Measurements from ENCODE around the gene COL4A6.

Gene COL4A6

DNA sequence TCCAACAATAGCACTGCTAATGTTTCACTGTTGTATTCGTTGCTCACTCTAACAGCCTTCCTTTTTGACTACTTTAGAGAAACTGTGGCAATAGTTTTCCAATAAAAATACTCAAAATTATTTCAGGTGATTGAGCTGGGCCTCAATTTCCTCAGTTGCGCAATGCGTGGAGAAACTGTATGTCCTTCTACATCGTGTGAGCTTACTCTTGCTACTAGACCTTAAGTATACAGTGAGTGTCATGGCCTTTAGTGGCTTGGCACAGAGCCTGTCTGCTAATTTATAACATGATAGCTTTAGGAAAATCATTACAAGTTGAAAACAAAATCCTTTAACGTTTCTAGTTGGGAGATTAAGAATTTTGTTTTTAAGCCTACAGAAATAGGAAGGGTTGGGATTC is 114.5 kb downstream of the COL4A6 start:
- H3K36me3 Mint-ChIP-seq (ENCODE audit: low read depth) = no peaks in the 10 kb centered on the region
- no peak overlapping the region for H3K27ac Mint-ChIP-seq
- no peak overlapping the region for H3K4me3 Mint-ChIP-seq
- H3K27me3 Mint-ChIP-seq = peaks cover 50% of the 10 kb centered on the region
- H3K4me1 Mint-ChIP-seq (ENCODE audit: low read depth) = no peaks in the 10 kb centered on the region
- H3K9me3 Mint-ChIP-seq = no peaks in the 10 kb centered on the region
- DNase-seq = no peak

- H3K27me3 Mint-ChIP-seq = peaks cover 54% of the 10 kb centered on the region
- no peak for DNase-seq
- H3K4me1 Mint-ChIP-seq (ENCODE audit: low read depth) = no peaks in the 10 kb centered on the region
- H3K4me3 Mint-ChIP-seq = no peak overlapping the region
- no peak overlapping the region for H3K27ac Mint-ChIP-seq
- H3K9me3 Mint-ChIP-seq = no peaks in the 10 kb centered on the region
- H3K36me3 Mint-ChIP-seq (ENCODE audit: low read depth) = no peaks in the 10 kb centered on the region
Observed at GRCh38 chrX:108322234-108322633, 116.0 kb downstream of the COL4A6 start.

DNA sequence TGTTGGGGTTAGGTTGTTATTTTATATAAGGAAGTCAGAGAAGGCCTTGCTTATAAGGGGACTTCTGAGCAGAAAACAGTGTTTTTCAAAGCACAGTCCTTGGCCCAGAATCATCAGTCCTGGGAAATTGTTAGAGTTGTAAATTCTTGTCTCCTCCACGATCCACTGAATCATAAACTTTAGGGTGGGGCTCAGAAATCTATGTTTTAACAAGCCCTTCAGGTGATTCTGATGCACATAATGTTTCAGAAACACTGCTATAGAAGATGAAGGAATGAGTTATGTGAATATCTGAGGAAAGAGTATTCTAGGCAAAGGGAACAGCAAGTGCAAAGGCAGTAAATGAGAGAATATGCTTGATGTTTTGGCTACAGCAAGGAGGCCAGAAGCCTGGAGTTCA is 121.8 kb downstream of the COL4A6 start:
- Mint-ChIP-seq H3K4me1 (ENCODE audit: low read depth) (no peaks in the 10 kb centered on the region), H3K9me3 (no peaks in the 10 kb centered on the region), H3K27ac (no peak overlapping the region), H3K27me3 (peaks cover 50% of the 10 kb centered on the region), H3K4me3 (no peak overlapping the region), H3K36me3 (ENCODE audit: low read depth) (no peaks in the 10 kb centered on the region)
- no peak for DNase-seq

GRCh38 chrX:108313669-108314068 is 124.6 kb downstream of the COL4A6 start:
- Mint-ChIP-seq H3K27ac (no peak overlapping the region), H3K4me1 (ENCODE audit: low read depth) (no peaks in the 10 kb centered on the region), H3K36me3 (ENCODE audit: low read depth) (no peaks in the 10 kb centered on the region), H3K4me3 (no peak overlapping the region), H3K9me3 (no peaks in the 10 kb centered on the region), H3K27me3 (peaks cover 45% of the 10 kb centered on the region)
- no peak for DNase-seq

DNA sequence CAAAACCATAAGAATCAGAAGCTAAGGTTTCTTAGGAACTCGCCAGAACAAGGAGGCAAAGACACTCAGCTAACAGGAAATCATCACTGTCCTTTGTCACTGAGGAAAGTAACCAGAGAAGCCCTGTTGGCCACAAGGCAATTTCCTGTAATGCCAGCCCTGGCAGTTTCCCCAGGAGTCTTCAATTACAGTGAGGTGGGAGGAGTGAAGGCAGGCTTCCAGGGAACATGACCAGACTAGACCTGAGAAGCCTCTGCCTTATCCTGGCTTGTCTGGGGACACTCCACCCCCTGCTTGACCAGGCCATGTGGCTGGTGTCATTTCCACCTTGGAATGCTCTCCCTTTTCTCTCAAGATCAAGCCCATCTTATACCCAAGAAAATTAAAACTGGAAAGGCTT is 125.3 kb downstream of the COL4A6 start:
- Mint-ChIP-seq H3K36me3 (ENCODE audit: low read depth) (no peaks in the 10 kb centered on the region), H3K27me3 (peaks cover 50% of the 10 kb centered on the region), H3K27ac (no peak overlapping the region), H3K4me3 (no peak overlapping the region), H3K9me3 (no peaks in the 10 kb centered on the region), H3K4me1 (ENCODE audit: low read depth) (no peaks in the 10 kb centered on the region)
- no peak for DNase-seq

- no peak for DNase-seq
- H3K4me1 Mint-ChIP-seq (ENCODE audit: low read depth) = no peaks in the 10 kb centered on the region
- peaks cover 51% of the 10 kb centered on the region for H3K27me3 Mint-ChIP-seq
- no peaks in the 10 kb centered on the region for H3K9me3 Mint-ChIP-seq
- no peak overlapping the region for H3K4me3 Mint-ChIP-seq
- H3K27ac Mint-ChIP-seq = no peak overlapping the region
- no peaks in the 10 kb centered on the region for H3K36me3 Mint-ChIP-seq (ENCODE audit: low read depth)
Observed at GRCh38 chrX:108312011-108312410, 126.2 kb downstream of the COL4A6 start.

GRCh38 chrX:108310506-108310905 is 127.7 kb downstream of the COL4A6 start:
- DNase-seq = no peak
- Mint-ChIP-seq H3K27ac (no peak overlapping the region), H3K4me1 (ENCODE audit: low read depth) (no peaks in the 10 kb centered on the region), H3K9me3 (no peaks in the 10 kb centered on the region), H3K4me3 (no peak overlapping the region), H3K27me3 (peaks cover 36% of the 10 kb centered on the region), H3K36me3 (ENCODE audit: low read depth) (no peaks in the 10 kb centered on the region)

GRCh38 chrX:108309144-108309543 is 129.1 kb downstream of the COL4A6 start:
- H3K4me1 Mint-ChIP-seq (ENCODE audit: low read depth) = no peaks in the 10 kb centered on the region
- no peak overlapping the region for H3K4me3 Mint-ChIP-seq
- H3K27me3 Mint-ChIP-seq = peaks cover 35% of the 10 kb centered on the region
- H3K27ac Mint-ChIP-seq = no peak overlapping the region
- no peaks in the 10 kb centered on the region for H3K9me3 Mint-ChIP-seq
- H3K36me3 Mint-ChIP-seq (ENCODE audit: low read depth) = no peaks in the 10 kb centered on the region
- DNase-seq = no peak

DNA sequence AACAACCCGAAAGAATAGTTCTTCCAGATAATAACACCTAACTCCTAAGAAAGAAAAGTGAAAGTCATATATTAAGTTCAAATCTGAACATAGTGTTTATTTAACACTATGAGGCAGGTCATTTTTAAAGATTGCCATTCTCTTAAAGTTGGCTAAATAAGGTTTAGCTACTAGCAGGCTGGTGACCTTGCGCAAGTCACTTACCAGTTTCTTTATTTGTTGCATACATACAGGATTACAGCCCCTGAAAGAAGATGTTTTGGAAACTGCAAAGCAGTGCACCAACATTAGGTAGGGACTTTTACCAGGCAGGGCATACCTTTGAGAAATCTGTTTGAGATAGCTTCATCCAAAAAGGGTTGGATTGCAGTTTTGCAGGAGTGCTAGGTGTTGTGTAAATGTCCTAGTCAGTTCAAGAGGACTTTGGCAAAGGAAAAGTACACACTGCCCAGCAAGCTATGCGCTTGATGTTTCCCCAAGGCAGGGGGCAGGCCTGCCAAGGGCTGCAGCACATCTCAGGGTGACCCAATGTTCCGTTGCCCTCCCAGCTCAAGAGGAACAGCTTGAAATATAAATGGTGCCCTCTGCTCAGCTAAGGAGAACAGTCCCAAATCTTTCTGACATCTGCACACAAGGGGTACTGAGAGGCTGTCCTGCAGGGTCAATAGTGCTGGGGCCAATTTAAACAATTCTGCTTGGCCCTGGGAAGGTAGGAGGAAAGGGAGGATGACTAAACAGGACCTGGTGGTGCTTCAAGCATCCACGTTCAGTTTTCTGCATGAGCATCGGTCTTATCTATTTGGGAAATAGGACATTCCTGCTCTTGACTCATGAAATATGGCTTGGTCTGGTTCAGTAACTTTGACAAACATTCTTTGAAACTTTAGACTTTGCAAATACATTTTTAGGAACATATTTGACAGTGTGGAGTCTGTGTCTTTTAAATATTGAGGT is 130.8 kb downstream of the COL4A6 start:
- no peak for DNase-seq
- Mint-ChIP-seq H3K4me1 (ENCODE audit: low read depth) (no peaks in the 10 kb centered on the region), H3K9me3 (no peaks in the 10 kb centered on the region), H3K4me3 (no peak overlapping the region), H3K27me3 (peaks cover 38% of the 10 kb centered on the region), H3K36me3 (ENCODE audit: low read depth) (no peaks in the 10 kb centered on the region), H3K27ac (no peak overlapping the region)

DNA sequence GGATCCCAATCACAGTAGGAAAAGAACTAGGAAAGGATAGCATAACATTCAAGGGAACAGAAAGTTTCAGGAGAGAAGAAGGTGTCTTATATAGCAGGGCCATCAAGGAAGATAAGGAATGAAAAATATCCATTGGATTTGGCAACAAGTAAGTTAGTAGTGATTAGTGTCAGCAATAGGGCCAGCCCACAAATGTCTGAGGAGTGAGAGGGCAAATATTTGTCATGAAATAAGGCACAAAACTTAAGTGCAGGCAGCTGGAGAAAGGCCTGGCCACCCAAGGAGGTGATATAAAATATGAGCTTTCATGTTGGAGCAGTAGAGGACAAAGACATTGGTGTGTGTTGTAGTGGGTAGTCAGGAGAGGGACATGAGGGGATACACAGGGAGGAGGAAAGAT is 132.1 kb downstream of the COL4A6 start:
- Mint-ChIP-seq H3K4me1 (ENCODE audit: low read depth) (no peaks in the 10 kb centered on the region), H3K27ac (no peak overlapping the region), H3K4me3 (no peak overlapping the region), H3K9me3 (no peaks in the 10 kb centered on the region), H3K27me3 (peaks cover 27% of the 10 kb centered on the region), H3K36me3 (ENCODE audit: low read depth) (no peaks in the 10 kb centered on the region)
- DNase-seq = no peak

GRCh38 chrX:108304757-108305156 is 133.5 kb downstream of the COL4A6 start:
- peaks cover 24% of the 10 kb centered on the region for H3K27me3 Mint-ChIP-seq
- no peak overlapping the region for H3K4me3 Mint-ChIP-seq
- no peak for DNase-seq
- H3K27ac Mint-ChIP-seq = no peak overlapping the region
- no peaks in the 10 kb centered on the region for H3K9me3 Mint-ChIP-seq
- no peaks in the 10 kb centered on the region for H3K36me3 Mint-ChIP-seq (ENCODE audit: low read depth)
- no peaks in the 10 kb centered on the region for H3K4me1 Mint-ChIP-seq (ENCODE audit: low read depth)

- Mint-ChIP-seq H3K4me1 (ENCODE audit: low read depth) (no peaks in the 10 kb centered on the region), H3K27ac (no peak overlapping the region), H3K9me3 (no peaks in the 10 kb centered on the region), H3K36me3 (ENCODE audit: low read depth) (no peaks in the 10 kb centered on the region), H3K27me3 (peaks cover 24% of the 10 kb centered on the region), H3K4me3 (no peak overlapping the region)
- no peak for DNase-seq
Observed at GRCh38 chrX:108304210-108304609, 134.0 kb downstream of the COL4A6 start.

- no peak overlapping the region for H3K27ac Mint-ChIP-seq
- no peaks in the 10 kb centered on the region for H3K36me3 Mint-ChIP-seq (ENCODE audit: low read depth)
- H3K4me1 Mint-ChIP-seq (ENCODE audit: low read depth) = no peaks in the 10 kb centered on the region
- no peaks in the 10 kb centered on the region for H3K9me3 Mint-ChIP-seq
- H3K4me3 Mint-ChIP-seq = no peak overlapping the region
- DNase-seq = no peak
- peaks cover 24% of the 10 kb centered on the region for H3K27me3 Mint-ChIP-seq
Observed at GRCh38 chrX:108303682-108304081, 134.5 kb downstream of the COL4A6 start.

DNA sequence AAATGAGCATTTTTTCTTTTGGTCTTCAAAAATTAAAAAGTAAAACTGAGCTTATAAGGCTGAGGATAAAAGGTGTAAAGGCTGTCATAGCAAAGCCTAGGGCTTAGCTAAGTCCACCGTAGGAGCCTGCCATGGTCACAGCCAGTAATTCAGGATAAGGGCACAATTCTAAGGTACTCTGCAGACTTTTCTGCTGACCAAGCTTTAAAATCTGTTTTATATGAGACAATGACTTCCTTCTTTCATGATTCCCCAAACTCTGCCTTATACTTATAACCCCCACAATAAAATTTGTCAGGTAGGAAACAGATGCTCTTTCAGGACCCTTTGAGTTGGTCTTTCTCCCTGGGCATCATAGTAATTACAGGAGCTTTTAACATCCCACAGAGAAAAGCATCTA is 138.5 kb downstream of the COL4A6 start:
- peaks cover 25% of the 10 kb centered on the region for H3K27me3 Mint-ChIP-seq
- no peaks in the 10 kb centered on the region for H3K36me3 Mint-ChIP-seq (ENCODE audit: low read depth)
- no peak for DNase-seq
- H3K27ac Mint-ChIP-seq = no peak overlapping the region
- H3K4me1 Mint-ChIP-seq (ENCODE audit: low read depth) = no peaks in the 10 kb centered on the region
- H3K4me3 Mint-ChIP-seq = no peak overlapping the region
- no peaks in the 10 kb centered on the region for H3K9me3 Mint-ChIP-seq

GRCh38 chrX:108299101-108299591 is 139.1 kb downstream of the COL4A6 start:
- Mint-ChIP-seq H3K9me3 (no peaks in the 10 kb centered on the region), H3K27ac (no peak overlapping the region)

More at GRCh38 chrX:108299101-108299591, 139.1 kb downstream of the COL4A6 start:
- Mint-ChIP-seq H3K27me3 (peaks cover 29% of the 10 kb centered on the region), H3K36me3 (ENCODE audit: low read depth) (no peaks in the 10 kb centered on the region), H3K4me1 (ENCODE audit: low read depth) (no peaks in the 10 kb centered on the region), H3K4me3 (no peak overlapping the region)
- no peak for DNase-seq
